BLaER1 (cell line): ENCODE results near the gene ADM5.

Experiments
- H3K27ac ChIP-seq: shearing (Covaris generic); formaldehyde crosslinking; 2 replicates; pipeline ENCODE4 v1.8.1; 2022
- H3K27me3 ChIP-seq: shearing (Covaris generic); formaldehyde crosslinking; 2 replicates; pipeline ENCODE4 v1.8.1; 2022
- H3K36me3 ChIP-seq: shearing (Covaris generic); formaldehyde crosslinking; 2 replicates; pipeline ENCODE4 v1.8.1; 2022
- H3K4me1 ChIP-seq: shearing (Covaris generic); formaldehyde crosslinking; 2 replicates; pipeline ENCODE4 v1.8.1; 2022
- H3K4me2 ChIP-seq: shearing (Covaris generic); formaldehyde crosslinking; 2 replicates; pipeline ENCODE4 v1.8.1; 2022
- H3K4me3 ChIP-seq: shearing (Covaris generic); formaldehyde crosslinking; 2 replicates; pipeline ENCODE4 v1.8.1; 2022
- H3K9ac ChIP-seq: shearing (Covaris generic); formaldehyde crosslinking; 2 replicates; pipeline ENCODE4 v1.8.1; 2022
- H3K9me3 ChIP-seq: shearing (Covaris generic); formaldehyde crosslinking; 2 replicates; pipeline ENCODE4 v1.8.1; 2022
- H4K20me1 ChIP-seq: shearing (Covaris generic); formaldehyde crosslinking; 2 replicates; pipeline ENCODE4 v1.8.1; 2022
- Cebpa-rat ChIP-seq: shearing (Covaris generic); IDR thresholded peaks from 2 replicates; pipeline ENCODE4 v1.8.1; 2022

ADM5 gene

DNA sequence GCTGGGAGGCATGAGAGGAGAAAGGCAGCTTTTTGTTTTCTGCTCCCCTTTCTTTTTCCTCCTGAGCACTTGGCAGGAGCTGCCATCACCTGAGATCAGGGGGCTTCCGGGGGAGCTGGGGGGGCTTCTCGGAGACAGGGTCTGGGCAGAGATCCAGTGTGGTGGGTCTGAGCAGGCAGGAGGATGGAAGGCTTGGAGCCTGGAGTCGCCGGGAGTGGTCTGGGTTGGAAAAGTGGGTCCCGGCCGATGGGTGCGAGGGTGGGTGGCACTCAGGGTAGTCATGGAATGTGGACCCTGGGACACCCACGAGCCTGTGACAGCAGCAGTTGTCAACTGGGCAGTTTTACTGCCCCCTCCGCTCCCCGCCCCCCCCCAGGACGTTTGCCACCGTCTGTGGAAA, 2.2 kb upstream of the ADM5 start:
- H3K27ac ChIP-seq: peak overlapping the region; percentile 46
- H3K27me3 ChIP-seq: peaks cover 28% of the 10 kb centered on the region
- peaks cover 77% of the 10 kb centered on the region for H3K36me3 ChIP-seq
- H3K9ac ChIP-seq: no peak overlapping the region
- H4K20me1 ChIP-seq: peaks cover 81% of the 10 kb centered on the region
- no peak overlapping the region for H3K4me3 ChIP-seq
- TF ChIP-seq Cebpa-rat: no peak
- H3K9me3 ChIP-seq: no peaks in the 10 kb centered on the region
- peak overlapping the region; percentile 71 for H3K4me2 ChIP-seq
- peaks cover 41% of the 10 kb centered on the region for H3K4me1 ChIP-seq

- Histone ChIP-seq H3K36me3 (peaks cover 71% of the 10 kb centered on the region), H3K27ac (peak overlapping the region; percentile 41; the same call in 1 of the 2 replicates), H3K9ac (no peak overlapping the region), H3K9me3 (no peaks in the 10 kb centered on the region), H3K4me2 (peak overlapping the region; percentile 71), H3K4me1 (peaks cover 41% of the 10 kb centered on the region), H3K27me3 (peaks cover 28% of the 10 kb centered on the region), H4K20me1 (peaks cover 75% of the 10 kb centered on the region), H3K4me3 (0 out of 2 replicates have a peak overlapping the region, but pooled peaks have one; percentile 3)
- no peak for TF ChIP-seq Cebpa-rat
Observed at GRCh38 chr19:49687566-49688316, 1.7 kb upstream of the ADM5 start.

- peaks cover 28% of the 10 kb centered on the region for H3K27me3 ChIP-seq
- peaks cover 66% of the 10 kb centered on the region for H4K20me1 ChIP-seq
- peaks cover 62% of the 10 kb centered on the region for H3K36me3 ChIP-seq
- no peak overlapping the region for H3K9ac ChIP-seq
- peak overlapping the region; percentile 71 for H3K4me2 ChIP-seq
- H3K4me1 ChIP-seq: peaks cover 41% of the 10 kb centered on the region
- TF ChIP-seq Cebpa-rat: no peak
- no peak overlapping the region for H3K4me3 ChIP-seq
- peak overlapping the region; percentile 19; the same call in 1 of the 2 replicates for H3K27ac ChIP-seq
- no peaks in the 10 kb centered on the region for H3K9me3 ChIP-seq
Observed at GRCh38 chr19:49688531-49689132, 762 bp upstream of the ADM5 start.

GRCh38 chr19:49690079-49690655, 773 bp downstream of the ADM5 start:
- peak overlapping the region; percentile 73 for H3K4me2 ChIP-seq
- peak overlapping the region; percentile 60; the same call in 1 of the 2 replicates for H3K4me3 ChIP-seq
- H3K4me1 ChIP-seq: peaks cover 41% of the 10 kb centered on the region
- no peaks in the 10 kb centered on the region for H3K9me3 ChIP-seq
- no peak overlapping the region for H3K9ac ChIP-seq
- no peak overlapping the region for H3K27ac ChIP-seq
- H3K27me3 ChIP-seq: peaks cover 28% of the 10 kb centered on the region
- peaks cover 51% of the 10 kb centered on the region for H4K20me1 ChIP-seq
- peaks cover 47% of the 10 kb centered on the region for H3K36me3 ChIP-seq
- no peak for TF ChIP-seq Cebpa-rat

DNA sequence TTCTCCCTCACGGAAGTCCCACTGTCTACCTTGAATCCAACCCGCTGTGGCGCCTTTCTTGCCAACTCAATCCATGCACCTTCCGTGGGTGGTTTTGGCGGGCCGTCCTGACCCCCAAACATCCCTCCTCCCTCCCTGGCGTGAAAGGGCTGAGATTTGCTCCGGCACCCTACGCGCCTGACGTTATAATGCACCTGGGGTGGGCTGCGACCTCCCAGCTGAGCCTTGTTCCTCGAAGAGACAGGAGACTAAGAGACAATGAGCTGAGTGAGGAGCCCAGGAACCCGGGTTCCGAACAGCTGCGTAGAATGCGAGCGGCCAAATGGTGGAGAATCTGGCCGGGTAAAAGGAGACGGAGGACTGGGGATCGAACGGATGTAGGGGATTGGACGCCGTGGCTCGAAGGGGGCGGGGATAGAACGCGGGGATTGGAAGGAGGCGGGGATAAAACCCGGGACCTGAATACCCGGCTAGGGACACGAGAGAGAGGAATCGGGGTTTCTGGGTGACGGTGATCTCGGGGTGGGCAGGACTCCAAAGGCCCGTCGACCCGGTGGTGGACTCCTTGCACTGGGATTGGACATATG, 1.4 kb downstream of the ADM5 start, which contains the start of gene CPT1C:
Gene CPT1C, plus strand, starts transcription at position 461 of the 587 bp plus-strand sequence. CDS start 1,137 bp downstream, outside the sequence.
- Histone ChIP-seq H4K20me1 (peaks cover 45% of the 10 kb centered on the region), H3K27ac (no peak within 1 kb of the TSS), H3K27me3 (peaks cover 28% of the 10 kb centered on the region), H3K4me3 (peak within 1 kb of the TSS; percentile 60), H3K4me2 (peak within 1 kb of the TSS; percentile 73), H3K36me3 (peaks cover 41% of the 10 kb centered on the region), H3K9ac (no peak within 1 kb of the TSS), H3K4me1 (peaks cover 41% of the 10 kb centered on the region), H3K9me3 (no peaks in the 10 kb centered on the region)
- TF ChIP-seq Cebpa-rat: no peak

- H3K4me2 ChIP-seq: peak overlapping the region; percentile 73
- H3K4me1 ChIP-seq: peaks cover 41% of the 10 kb centered on the region
- H3K4me3 ChIP-seq: peak overlapping the region; percentile 60
- peaks cover 28% of the 10 kb centered on the region for H3K27me3 ChIP-seq
- peaks cover 34% of the 10 kb centered on the region for H3K36me3 ChIP-seq
- H3K9ac ChIP-seq: no peak overlapping the region
- TF ChIP-seq Cebpa-rat: no peak
- H3K27ac ChIP-seq: no peak overlapping the region
- no peaks in the 10 kb centered on the region for H3K9me3 ChIP-seq
- peaks cover 39% of the 10 kb centered on the region for H4K20me1 ChIP-seq
Observed at GRCh38 chr19:49691243-49692146, 2.1 kb downstream of the ADM5 start.

DNA sequence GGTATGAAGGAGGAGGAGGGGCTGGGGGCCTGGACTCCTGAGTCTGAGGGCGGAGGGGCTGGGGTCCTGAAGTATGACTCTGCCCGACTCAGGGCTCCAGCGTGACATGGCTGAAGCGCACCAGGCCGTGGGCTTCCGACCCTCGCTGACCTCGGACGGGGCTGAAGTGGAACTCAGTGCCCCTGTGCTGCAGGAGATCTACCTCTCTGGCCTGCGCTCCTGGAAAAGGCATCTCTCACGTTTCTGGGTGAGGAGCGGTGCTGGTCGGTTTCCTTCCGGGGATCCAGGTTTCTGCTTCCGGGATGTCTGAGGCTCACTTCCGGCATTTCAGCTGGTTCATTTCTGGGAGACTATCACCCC, 2.7 kb downstream of the ADM5 start:
- H3K9me3 ChIP-seq: no peaks in the 10 kb centered on the region
- peaks cover 34% of the 10 kb centered on the region for H4K20me1 ChIP-seq
- TF ChIP-seq Cebpa-rat: no peak
- no peak overlapping the region for H3K4me2 ChIP-seq
- peaks cover 36% of the 10 kb centered on the region for H3K4me1 ChIP-seq
- no peak overlapping the region for H3K4me3 ChIP-seq
- peaks cover 28% of the 10 kb centered on the region for H3K27me3 ChIP-seq
- no peak overlapping the region for H3K27ac ChIP-seq
- peaks cover 30% of the 10 kb centered on the region for H3K36me3 ChIP-seq
- no peak overlapping the region for H3K9ac ChIP-seq

DNA sequence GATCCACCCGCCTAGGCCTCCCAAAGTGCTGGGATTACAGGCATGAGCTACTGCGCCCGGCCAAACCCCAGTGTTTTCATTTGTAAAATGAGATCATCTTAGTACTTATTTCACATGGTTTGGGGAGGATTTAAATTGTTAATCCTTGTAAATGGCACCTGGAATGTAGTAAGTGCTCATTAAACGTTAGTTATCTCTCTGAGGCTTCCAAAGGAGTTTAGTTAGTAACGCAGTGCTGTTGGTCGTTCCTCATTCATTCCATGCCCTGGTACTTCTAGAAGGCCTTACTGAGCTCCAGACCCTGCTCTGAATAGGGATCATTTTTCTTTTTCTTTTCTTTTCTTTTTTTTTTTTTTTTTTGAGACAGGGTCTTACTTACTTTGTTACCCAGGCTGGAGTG, 6.7 kb downstream of the ADM5 start:
- Histone ChIP-seq H3K9me3 (no peaks in the 10 kb centered on the region), H3K4me3 (no peak overlapping the region)

GRCh38 chr19:49696865-49697264, 7.5 kb downstream of the ADM5 start:
- Histone ChIP-seq H3K9me3 (no peaks in the 10 kb centered on the region), H3K4me1 (no peaks in the 10 kb centered on the region), H3K27ac (no peak overlapping the region), H3K4me3 (no peak overlapping the region), H3K4me2 (no peak overlapping the region), H3K27me3 (no peaks in the 10 kb centered on the region), H3K36me3 (no peaks in the 10 kb centered on the region), H4K20me1 (no peaks in the 10 kb centered on the region), H3K9ac (no peak overlapping the region)
- TF ChIP-seq Cebpa-rat: no peak

More for the DNA sequence above, 6.7 kb downstream of the ADM5 start:
- no peak for TF ChIP-seq Cebpa-rat
- Histone ChIP-seq H3K4me1 (peaks cover 3% of the 10 kb centered on the region), H3K9ac (no peak overlapping the region), H3K36me3 (no peaks in the 10 kb centered on the region), H4K20me1 (no peaks in the 10 kb centered on the region), H3K27me3 (peaks cover 7% of the 10 kb centered on the region), H3K27ac (no peak overlapping the region), H3K4me2 (no peak overlapping the region)
